Measurements from ENCODE around the gene GDNF. TPM values are rescaled to one million over a fixed set of nuclear protein-coding genes. Genes with fewer than 3 reads are reported as not detected.
"Not testable (repeated sequence)": the region's sequence is repeated elsewhere in the genome, so short reads cannot be mapped to it uniquely, and the experiment has no call there.

GDNF gene
- total and polyA plus RNA-seq, 12 donors = 0.06 to 0.98 (median 0.34) TPM; not detected in 1

DNA sequence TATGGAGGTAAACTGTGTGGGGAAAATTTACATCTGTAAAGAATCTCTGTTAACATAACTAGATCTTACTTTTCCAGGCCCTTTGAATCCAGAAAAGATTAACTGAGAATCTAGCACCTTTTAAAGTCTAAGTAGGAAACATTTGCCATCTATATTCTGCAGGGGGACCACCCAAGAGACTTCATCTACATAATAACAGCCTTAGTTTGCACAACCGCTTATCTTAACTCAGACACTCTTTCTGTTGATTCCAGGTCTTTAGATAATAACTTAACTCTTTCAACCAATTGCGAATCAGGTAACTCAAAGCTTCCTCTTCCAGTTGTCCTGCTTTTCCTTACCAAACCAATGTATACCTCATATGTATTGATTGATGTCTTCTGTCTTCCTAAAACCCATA, 53.4 kb downstream of the GDNF start:
- Histone ChIP-seq H3K9me3 (replicated peaks in 1 of 3) (no peaks in the 10 kb centered on the region), H3K27me3 (no peaks in the 10 kb centered on the region), H3K4me3 (no peak overlapping the region), H3K27ac (peak overlapping the region in 1 of 5 donors; percentile 0), H3K4me1 (replicated peaks in 1 of 2) (peaks cover 0 to 7% of the 10 kb centered on the region in 2 donors), H3K36me3 (replicated peaks in 1 of 2) (no peaks in the 10 kb centered on the region)
- intact Hi-C loops (cut with DNase I) = no loop called here
- TF ChIP-seq CTCF (IDR thresholded peaks at IDR 0.05) (no peak), POLR2A (IDR thresholded peaks at IDR 0.05) (no peak)
- WGBS, 4 donors = 91 to 97% (median 96%) methylated on average over 2 of the region's 2 CpGs
- DNase-seq = no peak

DNA sequence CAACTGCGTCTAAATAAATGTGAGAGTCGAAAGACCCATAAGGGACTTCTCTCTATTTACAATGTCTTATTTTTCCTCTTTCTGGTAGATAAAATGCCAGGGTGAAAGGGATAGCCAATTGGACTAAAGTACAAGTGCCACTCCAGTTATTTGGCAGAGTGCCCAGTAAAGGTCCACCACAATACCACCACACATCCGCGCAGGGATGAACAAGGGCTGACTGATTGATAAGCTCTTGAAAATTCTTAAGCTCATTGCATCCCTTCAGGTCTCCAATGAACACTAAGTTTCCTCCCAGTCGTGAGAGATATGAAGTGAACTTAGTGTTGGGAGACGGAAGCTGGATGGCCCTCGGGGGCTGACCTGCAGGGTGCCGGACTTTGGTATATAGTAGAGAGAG, 58.4 kb downstream of the GDNF start:
- H3K4me1 ChIP-seq (replicated peaks in 1 of 2); H3K36me3 ChIP-seq (replicated peaks in 1 of 2); H3K27me3 ChIP-seq; H3K27ac ChIP-seq; DNase-seq; intact Hi-C loops (cut with DNase I); H3K4me3 ChIP-seq; H3K9me3 ChIP-seq (replicated peaks in 1 of 3): not testable (repeated sequence)
- WGBS, 4 donors = 87 to 89% (median 88%) methylated on average over 8 of the region's 8 CpGs

DNA sequence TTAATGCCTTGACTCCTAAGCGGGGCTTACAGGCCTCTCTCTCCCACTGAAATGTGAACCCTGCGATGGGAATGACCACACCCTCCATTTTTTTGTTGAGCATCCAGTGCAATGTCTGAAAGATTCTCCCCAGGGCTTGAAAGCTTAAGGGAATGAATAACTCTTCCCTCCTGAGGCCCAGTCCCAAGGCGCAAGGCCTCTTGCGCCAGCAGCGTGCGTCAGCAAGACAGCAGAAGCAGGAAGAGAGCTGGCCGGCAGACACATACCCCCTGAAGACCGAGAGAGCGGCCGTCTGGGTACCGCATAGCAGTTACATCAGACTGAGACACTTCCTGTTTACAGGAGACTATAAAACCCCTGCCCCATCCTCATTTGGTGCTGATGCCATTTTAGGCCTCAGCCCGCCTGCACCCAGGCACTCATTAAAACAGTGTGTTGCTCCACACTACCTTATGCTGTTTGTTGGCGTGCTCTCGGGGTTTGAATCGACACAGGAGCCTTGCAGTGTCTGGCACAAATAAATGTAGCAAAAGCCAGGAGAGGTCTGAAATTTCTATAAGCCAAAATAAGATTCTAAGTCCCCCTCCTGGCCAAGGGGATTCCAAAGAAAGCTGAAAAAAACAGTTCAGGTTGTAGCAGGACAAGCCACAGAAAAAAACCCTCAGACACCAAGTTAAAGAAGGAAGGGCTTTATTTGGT, 62.3 kb downstream of the GDNF start:
- H3K9me3 ChIP-seq (replicated peaks in 1 of 3) = no peaks in the 10 kb centered on the region
- 83 to 93% (median 93%) methylated on average over 14 to 15 of the region's 15 CpGs for WGBS, 4 donors
- no peak overlapping the region for H3K4me3 ChIP-seq
- intact Hi-C loops (cut with DNase I) = no loop called here
- TF ChIP-seq POLR2A (IDR thresholded peaks at IDR 0.05) (no peak), CTCF (IDR thresholded peaks at IDR 0.05) (no peak)
- H3K4me1 ChIP-seq (replicated peaks in 1 of 2) = no peaks in the 10 kb centered on the region
- no peaks in the 10 kb centered on the region for H3K27me3 ChIP-seq
- no peak for DNase-seq
- H3K36me3 ChIP-seq (replicated peaks in 1 of 2) = no peaks in the 10 kb centered on the region
- no peak overlapping the region for H3K27ac ChIP-seq

DNA sequence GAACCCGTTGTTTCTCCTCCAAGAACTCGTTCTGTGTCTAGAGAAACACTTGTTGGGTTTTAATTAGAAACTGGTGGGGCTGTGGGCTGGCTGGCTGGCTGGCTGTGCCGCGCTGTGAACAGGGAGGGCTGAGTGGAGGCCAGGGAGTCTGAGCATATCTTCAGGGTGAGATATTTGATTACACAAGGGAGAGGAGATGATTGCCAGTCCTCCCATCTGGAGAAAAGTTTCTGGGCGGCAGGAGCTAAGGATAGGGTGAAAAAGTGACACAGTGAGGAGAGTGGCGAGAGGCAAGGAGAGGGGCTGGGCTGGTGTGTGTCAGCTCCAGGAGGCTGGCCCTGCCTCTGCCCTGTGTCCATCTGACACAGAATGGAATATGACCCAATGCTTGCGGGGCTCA, 63.0 kb downstream of the GDNF start:
- intact Hi-C loops (cut with DNase I) = no loop called here
- WGBS, 4 donors = 88 to 93% (median 92%) methylated on average over 7 of the region's 7 CpGs
- Histone ChIP-seq H3K27ac (no peak overlapping the region), H3K4me3 (no peak overlapping the region), H3K9me3 (replicated peaks in 1 of 3) (no peaks in the 10 kb centered on the region), H3K27me3 (no peaks in the 10 kb centered on the region), H3K36me3 (replicated peaks in 1 of 2) (no peaks in the 10 kb centered on the region), H3K4me1 (replicated peaks in 1 of 2) (no peaks in the 10 kb centered on the region)
- DNase-seq = no peak
- no peak for TF ChIP-seq CTCF (IDR thresholded peaks at IDR 0.05)
- no peak for TF ChIP-seq POLR2A (IDR thresholded peaks at IDR 0.05)

GRCh38 chr5:37774912-37775483, 64.8 kb downstream of the GDNF start:
- H3K4me1 ChIP-seq (replicated peaks in 1 of 2) = no peaks in the 10 kb centered on the region
- H3K27ac ChIP-seq = no peak overlapping the region
- peak in 1 of 7 donors; percentile 9 for DNase-seq
- no peaks in the 10 kb centered on the region for H3K9me3 ChIP-seq (replicated peaks in 1 of 3)
- H3K36me3 ChIP-seq (replicated peaks in 1 of 2) = no peaks in the 10 kb centered on the region
- H3K4me3 ChIP-seq = no peak overlapping the region
- TF ChIP-seq POLR2A (IDR thresholded peaks at IDR 0.05) = no peak
- peak; percentile 11 to 41 (median 32) for TF ChIP-seq CTCF (IDR thresholded peaks at IDR 0.05)
- 98 to 99% (median 98%) methylated on average over 9 of the region's 9 CpGs for WGBS, 4 donors
- no peaks in the 10 kb centered on the region for H3K27me3 ChIP-seq
- intact Hi-C loops (cut with DNase I) = no loop called here

Data from adrenal gland (tissue), 12 donors.